Subcutaneous abdominal adipose tissue (tissue), 5 donors: Measurements from ENCODE around the gene HP1BP3.
"Not testable (repeated sequence)": the region's sequence is repeated elsewhere in the genome, so short reads cannot be mapped to it uniquely, and the experiment has no call there.

ENCODE experiments used
- H3K27ac ChIP-seq: one replicate; pipeline ENCODE4 v1.7.0; 2013; ENCODE audit warnings: low read depth, mild to moderate bottlenecking, inconsistent platforms, low read length, moderate library complexity
- H3K27me3 ChIP-seq, 5 donors: one replicate each; pipeline ENCODE4 v1.7.0; 2013; ENCODE audit warnings: low read length in 5 of 5, inconsistent platforms in 1 of 5; ENCODE audit not compliant: control insufficient read depth in 5 of 5, insufficient read depth in 4 of 5
- H3K36me3 ChIP-seq, 5 donors: one replicate each; pipeline ENCODE4 v1.7.0; 2013; ENCODE audit warnings: low read length in 5 of 5; ENCODE audit not compliant: control insufficient read depth in 5 of 5, insufficient read depth in 5 of 5
- H3K4me1 ChIP-seq, 5 donors: one replicate each; pipeline ENCODE4 v1.7.0; 2013; ENCODE audit warnings: low read length in 5 of 5, mild to moderate bottlenecking in 3 of 5, moderate library complexity in 1 of 5; ENCODE audit not compliant: control insufficient read depth in 5 of 5, insufficient read depth in 5 of 5
- H3K4me3 ChIP-seq, 5 donors: one replicate each; pipeline ENCODE4 v1.7.0; 2013; ENCODE audit warnings: low read length in 5 of 5, low read depth in 1 of 5
- H3K9ac ChIP-seq, 5 donors: one replicate each; pipeline ENCODE4 v1.7.0; 2013; ENCODE audit warnings: low read length in 5 of 5, mild to moderate bottlenecking in 4 of 5, moderate library complexity in 3 of 5
- H3K9me3 ChIP-seq, 5 donors: one replicate each; pipeline ENCODE4 v1.7.0; 2013; ENCODE audit warnings: low read length in 5 of 5; ENCODE audit not compliant: control insufficient read depth in 5 of 5
- donor health status: healthy.
- donor health status: healthy.
- donor health status: healthy.
- donor health status: healthy.
- donor health status: healthy.

Gene HP1BP3

GRCh38 chr1:20721117-20722061, 65.7 kb downstream of the HP1BP3 start:
- H3K27ac ChIP-seq, result no peak overlapping the region
- no peaks in the 10 kb centered on the region for H3K36me3 ChIP-seq
- peaks cover 0 to 11% (median 6%) of the 10 kb centered on the region in 5 donors for H3K4me1 ChIP-seq
- no peak overlapping the region for H3K4me3 ChIP-seq
- H3K9me3 ChIP-seq, result no peaks in the 10 kb centered on the region
- H3K9ac ChIP-seq, result no peak overlapping the region
- peaks cover 0 to 5% (median 5%) of the 10 kb centered on the region in 5 donors for H3K27me3 ChIP-seq

GRCh38 chr1:20720631-20721091, 66.4 kb downstream of the HP1BP3 start:
- Histone ChIP-seq H3K9me3 (no peaks in the 10 kb centered on the region), H3K4me1 (peaks cover 0 to 11% (median 6%) of the 10 kb centered on the region in 5 donors), H3K36me3 (no peaks in the 10 kb centered on the region), H3K27ac (no peak overlapping the region), H3K4me3 (no peak overlapping the region), H3K27me3 (peaks cover 0 to 9% (median 8%) of the 10 kb centered on the region in 5 donors), H3K9ac (no peak overlapping the region)

GRCh38 chr1:20719871-20720620, 67.1 kb downstream of the HP1BP3 start:
- Histone ChIP-seq H3K9me3 (no peaks in the 10 kb centered on the region), H3K9ac (no peak overlapping the region), H3K36me3 (no peaks in the 10 kb centered on the region), H3K4me3 (no peak overlapping the region), H3K4me1 (peaks cover 0 to 11% (median 6%) of the 10 kb centered on the region in 5 donors), H3K27ac (no peak overlapping the region), H3K27me3 (peaks cover 0 to 14% (median 8%) of the 10 kb centered on the region in 5 donors)

GRCh38 chr1:20719261-20719660, 67.8 kb downstream of the HP1BP3 start:
- H3K9me3 ChIP-seq, result no peaks in the 10 kb centered on the region
- H3K4me1 ChIP-seq, result peaks cover 0 to 11% (median 6%) of the 10 kb centered on the region in 5 donors
- no peak overlapping the region for H3K27ac ChIP-seq
- peaks cover 0 to 14% (median 10%) of the 10 kb centered on the region in 5 donors for H3K27me3 ChIP-seq
- no peak overlapping the region for H3K9ac ChIP-seq
- H3K4me3 ChIP-seq, result no peak overlapping the region
- H3K36me3 ChIP-seq, result no peaks in the 10 kb centered on the region

GRCh38 chr1:20718343-20718882, 68.7 kb downstream of the HP1BP3 start:
- H3K9me3 ChIP-seq, H3K36me3 ChIP-seq, H3K27ac ChIP-seq: not testable (repeated sequence)
- Histone ChIP-seq H3K27me3 (peaks cover 0 to 14% (median 10%) of the 10 kb centered on the region in 5 donors), H3K4me3 (peak overlapping the region in 3 of 5 donors; percentile 42 to 64 (median 42)), H3K9ac (peak overlapping the region in 1 of 5 donors; percentile 63), H3K4me1 (peaks cover 0 to 11% (median 6%) of the 10 kb centered on the region in 5 donors)

- H3K4me3 ChIP-seq, result peak within 1 kb of the TSS in 4 of 5 donors; percentile 42 to 64 (median 48)
- H3K9ac ChIP-seq, result peak within 1 kb of the TSS in 1 of 5 donors; percentile 63
- peaks cover 0 to 11% (median 6%) of the 10 kb centered on the region in 5 donors for H3K4me1 ChIP-seq
- no peaks in the 10 kb centered on the region for H3K9me3 ChIP-seq
- no peak within 1 kb of the TSS for H3K27ac ChIP-seq
- peaks cover 0 to 14% (median 10%) of the 10 kb centered on the region in 5 donors for H3K27me3 ChIP-seq
- H3K36me3 ChIP-seq, result no peaks in the 10 kb centered on the region
These were observed 69.4 kb downstream of the HP1BP3 start, which contains the start of gene KIF17 for GRCh38 chr1:20717452-20718342. TSS of gene KIF17 (minus strand) at chr1:20718007. CDS start at chr1:20717706, 301 bp downstream.

- H3K9ac ChIP-seq, result no peak overlapping the region
- H3K27ac ChIP-seq, result no peak overlapping the region
- no peak overlapping the region for H3K4me3 ChIP-seq
- H3K4me1 ChIP-seq, result peaks cover 0 to 11% (median 6%) of the 10 kb centered on the region in 5 donors
- no peaks in the 10 kb centered on the region for H3K36me3 ChIP-seq
- H3K9me3 ChIP-seq, result no peaks in the 10 kb centered on the region
- peaks cover 7 to 14% (median 10%) of the 10 kb centered on the region in 5 donors for H3K27me3 ChIP-seq
These were observed 70.9 kb downstream of the HP1BP3 start for GRCh38 chr1:20716232-20716631.

GRCh38 chr1:20715406-20715805, 71.7 kb downstream of the HP1BP3 start:
- peaks cover 10 to 20% (median 12%) of the 10 kb centered on the region in 5 donors for H3K27me3 ChIP-seq

GRCh38 chr1:20713440-20713839, 73.7 kb downstream of the HP1BP3 start:
- Histone ChIP-seq H3K27me3 (peaks cover 10 to 25% (median 14%) of the 10 kb centered on the region in 5 donors), H3K27ac (no peak overlapping the region), H3K36me3 (no peaks in the 10 kb centered on the region), H3K4me1 (peaks cover 0 to 11% (median 6%) of the 10 kb centered on the region in 5 donors), H3K9ac (no peak overlapping the region), H3K9me3 (no peaks in the 10 kb centered on the region), H3K4me3 (no peak overlapping the region)

More at GRCh38 chr1:20715406-20715805, 71.7 kb downstream of the HP1BP3 start:
- Histone ChIP-seq H3K4me3 (no peak overlapping the region), H3K36me3 (no peaks in the 10 kb centered on the region), H3K4me1 (peaks cover 0 to 11% (median 6%) of the 10 kb centered on the region in 5 donors), H3K9me3 (no peaks in the 10 kb centered on the region), H3K9ac (no peak overlapping the region), H3K27ac (no peak overlapping the region)
